ENCODE data around the gene KLRD1.
"Not testable (repeated sequence)": the region's sequence is repeated elsewhere in the genome, so short reads cannot be mapped to it uniquely, and the experiment has no call there.

Gene KLRD1

GRCh38 chr12:10338470-10338869 is 30.8 kb downstream of the KLRD1 start:
- DNase-seq (ENCODE audit: low read depth in 2 of 2) = not testable (repeated sequence)

DNA sequence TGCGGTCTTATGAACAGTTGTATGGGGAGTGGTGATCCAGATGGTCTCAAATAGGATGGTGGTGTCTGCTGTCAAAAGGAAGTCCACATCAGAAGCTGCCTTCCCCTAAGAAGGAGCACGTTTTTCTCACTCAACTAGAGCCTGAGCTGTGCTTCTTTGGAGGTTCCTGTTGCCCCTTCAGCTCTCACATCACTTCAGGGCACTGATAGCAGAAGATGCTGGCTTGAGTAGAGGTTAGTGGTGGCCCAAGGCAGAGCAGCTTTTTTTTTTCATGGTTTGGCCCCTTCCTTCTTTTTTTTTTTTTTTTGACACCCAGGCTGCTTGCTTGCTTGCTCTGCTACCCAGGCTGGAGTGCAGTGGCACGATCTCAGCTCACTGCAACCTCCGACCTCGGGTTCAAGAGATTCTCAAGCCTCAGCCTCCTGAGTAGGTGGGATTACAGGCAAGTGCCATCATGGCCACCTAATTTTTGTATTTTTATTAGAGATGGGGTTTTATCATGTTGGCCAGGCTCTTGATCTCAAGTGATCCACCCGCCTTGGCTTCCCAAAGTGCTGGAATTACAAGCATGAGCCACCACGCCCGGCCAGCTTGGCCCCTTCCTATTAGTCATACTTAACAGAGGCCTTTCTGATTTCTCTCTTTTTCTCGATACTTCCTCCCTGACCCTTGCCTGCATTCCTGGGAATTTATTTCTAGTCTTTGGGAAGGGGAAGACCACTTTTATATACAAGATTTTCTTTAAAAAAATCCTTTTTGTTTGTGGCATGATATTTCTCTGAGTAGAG is 31.6 kb downstream of the KLRD1 start:
- no peak for DNase-seq (ENCODE audit: low read depth in 2 of 2)

DNA sequence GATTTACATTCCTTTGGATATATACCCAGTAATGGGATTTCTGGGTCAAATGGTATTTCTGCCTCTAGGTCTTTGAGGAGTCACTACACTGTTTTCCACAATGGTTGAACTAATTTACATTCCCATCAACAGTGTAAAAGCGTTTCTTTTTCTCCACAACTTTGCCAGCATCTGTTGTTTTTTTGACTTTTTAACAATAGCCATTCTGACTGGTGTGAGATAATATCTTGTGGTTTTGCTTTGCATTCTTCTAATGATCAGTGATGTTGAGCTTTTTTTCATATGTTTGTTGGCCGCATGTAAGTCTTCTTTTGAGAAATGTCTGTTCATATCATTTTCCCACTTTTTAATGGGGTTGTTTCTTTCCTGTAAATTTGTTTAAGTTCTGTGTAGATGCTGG is 33.3 kb downstream of the KLRD1 start:
- DNase-seq (ENCODE audit: low read depth in 2 of 2) = not testable (repeated sequence)

GRCh38 chr12:10341892-10342509 is 34.3 kb downstream of the KLRD1 start:
- no peak for DNase-seq (ENCODE audit: low read depth in 2 of 2)

GRCh38 chr12:10351457-10351856 is 43.8 kb downstream of the KLRD1 start:
- DNase-seq (ENCODE audit: low read depth in 2 of 2) = not testable (repeated sequence)

- DNase-seq (ENCODE audit: low read depth in 2 of 2) = no peak
Observed at GRCh38 chr12:10354071-10354470, 46.4 kb downstream of the KLRD1 start.

DNA sequence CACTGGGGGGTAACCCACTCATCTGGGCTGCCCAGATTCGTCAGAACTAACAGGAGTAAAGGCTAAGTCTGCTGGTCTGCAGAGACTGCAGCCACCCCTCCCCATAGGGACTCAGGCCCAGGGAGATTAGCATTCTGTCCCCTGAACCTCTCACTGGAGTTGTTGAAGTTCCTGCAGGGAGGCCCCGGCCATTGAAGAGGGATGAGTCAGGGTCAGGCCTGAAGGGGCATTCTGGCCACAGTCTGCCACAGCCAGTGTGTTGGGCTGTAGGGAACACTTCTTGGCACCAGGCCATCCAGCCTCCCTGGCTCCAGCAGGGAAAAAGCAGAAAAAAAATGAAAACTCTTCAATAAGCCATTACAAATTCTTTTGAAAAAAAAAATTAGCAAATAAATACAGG is 46.8 kb downstream of the KLRD1 start:
- DNase-seq (ENCODE audit: low read depth in 2 of 2) = no peak

DNA sequence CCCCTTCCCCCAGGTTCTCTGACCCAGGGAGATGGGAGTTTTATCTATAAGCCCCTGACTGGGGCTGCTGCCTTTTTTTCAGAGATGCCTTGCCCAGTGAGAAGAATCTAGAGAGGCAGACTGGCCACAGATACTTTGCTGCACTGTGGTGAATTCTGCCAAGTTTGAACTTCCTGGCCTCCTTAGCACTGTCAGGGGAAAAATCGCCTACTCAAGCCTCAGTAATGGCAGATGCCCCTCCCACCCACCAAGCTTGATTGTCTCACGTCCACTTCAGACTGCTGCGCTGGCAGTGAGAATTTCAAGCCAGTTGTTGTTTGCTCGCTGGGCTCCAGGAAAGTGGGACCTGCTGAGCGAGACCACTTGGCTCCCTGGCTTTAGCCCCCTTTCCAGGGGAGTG is 50.5 kb downstream of the KLRD1 start:
- no peak for DNase-seq (ENCODE audit: low read depth in 2 of 2)

- DNase-seq (ENCODE audit: low read depth in 2 of 2) = no peak
Observed at GRCh38 chr12:10358969-10359368, 51.3 kb downstream of the KLRD1 start.

- no peak for DNase-seq (ENCODE audit: low read depth in 2 of 2)
Observed at GRCh38 chr12:10361084-10361483, 53.4 kb downstream of the KLRD1 start.

DNA sequence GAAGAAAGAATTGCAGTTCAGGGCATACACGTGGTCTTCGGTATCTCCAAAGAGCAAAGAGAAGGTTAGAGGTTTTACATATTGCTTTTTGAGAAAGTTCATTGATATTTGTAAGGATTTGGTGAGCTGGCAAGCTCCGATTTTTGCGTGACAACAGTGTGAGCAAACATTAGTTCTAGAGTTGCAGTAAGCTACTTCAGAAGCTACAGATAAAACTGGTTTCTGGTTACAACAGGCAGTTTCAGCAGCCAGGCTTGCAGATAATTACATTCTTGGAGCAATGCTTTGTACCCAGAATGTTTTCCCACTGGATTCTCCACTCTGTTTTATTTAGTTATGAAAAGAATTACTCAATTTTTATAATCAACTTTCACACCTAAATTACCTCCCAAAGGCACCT is 54.0 kb downstream of the KLRD1 start:
- DNase-seq (ENCODE audit: low read depth in 2 of 2) = no peak

- no peak for DNase-seq (ENCODE audit: low read depth in 2 of 2)
Observed at GRCh38 chr12:10362325-10362724, 54.7 kb downstream of the KLRD1 start.

DNA sequence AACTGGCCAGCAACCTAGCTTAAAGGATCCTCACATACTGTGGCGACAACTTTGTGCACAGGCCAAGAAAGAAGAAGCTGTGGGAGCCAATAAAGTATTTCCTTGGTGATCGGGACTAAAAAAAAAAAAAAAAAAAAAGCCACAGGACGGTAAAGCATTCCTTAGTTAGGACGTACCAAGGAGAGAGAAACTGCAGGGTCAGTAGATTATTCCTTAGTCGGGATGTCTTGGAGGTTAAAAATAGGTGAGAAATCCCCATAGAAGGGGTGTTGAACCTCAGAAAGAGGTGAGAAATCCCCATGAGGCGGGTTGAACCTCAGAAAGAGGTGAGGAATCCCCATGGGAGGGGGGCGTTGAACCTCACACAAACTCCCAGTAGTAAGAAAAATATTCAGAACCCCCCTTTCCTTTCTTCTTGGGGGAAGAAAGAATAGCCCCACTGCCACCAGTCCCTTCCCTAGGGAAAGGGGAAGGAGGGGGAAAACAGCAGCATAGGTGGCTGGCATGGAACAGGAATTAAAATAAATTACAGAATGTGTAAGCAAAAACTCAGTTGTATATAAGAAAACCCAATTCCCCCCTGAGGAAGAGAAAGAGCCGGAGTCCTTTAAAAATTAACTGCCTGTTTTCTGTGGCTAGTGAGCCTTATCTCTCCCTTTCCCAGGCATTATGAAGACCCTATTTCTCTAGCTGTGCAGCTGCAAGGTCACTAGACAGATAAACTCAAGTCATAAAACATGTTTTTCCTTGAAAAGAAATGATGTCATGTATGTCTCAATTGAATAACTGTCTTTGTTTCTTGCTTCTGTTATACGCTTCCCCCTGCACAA is 55.4 kb downstream of the KLRD1 start:
- no peak for DNase-seq (ENCODE audit: low read depth in 2 of 2)

- no peak for DNase-seq (ENCODE audit: low read depth in 2 of 2)
Observed at GRCh38 chr12:10363658-10363913, 55.9 kb downstream of the KLRD1 start.

- DNase-seq (ENCODE audit: low read depth in 2 of 2) = no peak
Observed at GRCh38 chr12:10363914-10364814, 56.5 kb downstream of the KLRD1 start.

DNA sequence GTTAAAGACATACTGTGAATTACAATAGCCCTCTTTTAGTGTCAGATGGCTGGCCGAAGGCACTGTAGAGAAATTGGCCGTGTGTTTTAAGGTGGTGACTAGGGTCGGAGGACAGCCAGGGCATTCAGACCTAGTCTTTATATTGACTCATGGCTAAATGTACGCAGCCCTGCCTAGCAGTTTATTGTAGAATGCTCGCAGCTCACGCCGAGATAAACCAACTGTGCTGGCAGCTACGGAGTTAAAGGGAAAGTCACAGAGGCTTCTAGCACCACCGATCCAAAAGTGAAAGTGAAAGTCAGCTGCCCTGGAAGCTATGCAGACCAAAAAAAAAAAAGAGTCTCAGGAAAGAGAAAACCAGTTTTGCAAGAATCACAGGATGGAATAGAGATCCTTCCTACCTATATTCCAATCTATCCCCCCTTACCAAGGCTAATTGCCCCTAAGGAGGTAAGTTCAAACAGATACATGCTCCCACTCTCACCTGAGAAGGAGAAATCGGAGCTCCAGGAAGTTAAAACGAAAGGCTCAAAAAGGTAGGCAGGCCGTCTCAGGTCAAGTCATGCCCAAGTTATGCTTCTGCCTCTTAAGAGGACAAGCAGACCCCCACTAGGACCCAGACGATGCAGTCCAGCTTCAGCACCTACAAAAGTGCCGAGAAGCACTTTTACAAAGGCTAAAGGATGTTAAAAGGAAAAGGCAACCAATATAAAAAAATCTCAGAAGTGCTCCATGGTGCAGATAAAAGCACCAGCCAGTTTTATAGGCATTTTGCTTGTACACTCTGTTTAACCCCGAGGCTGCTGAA is 57.3 kb downstream of the KLRD1 start:
- DNase-seq (ENCODE audit: low read depth in 2 of 2) = peak in 1 of 2 donors; percentile 54

- DNase-seq (ENCODE audit: low read depth in 2 of 2) = no peak
Observed at GRCh38 chr12:10365696-10366405, 58.2 kb downstream of the KLRD1 start.

- no peak for DNase-seq (ENCODE audit: low read depth in 2 of 2)
Observed at GRCh38 chr12:10366875-10367274, 59.2 kb downstream of the KLRD1 start.

DNA sequence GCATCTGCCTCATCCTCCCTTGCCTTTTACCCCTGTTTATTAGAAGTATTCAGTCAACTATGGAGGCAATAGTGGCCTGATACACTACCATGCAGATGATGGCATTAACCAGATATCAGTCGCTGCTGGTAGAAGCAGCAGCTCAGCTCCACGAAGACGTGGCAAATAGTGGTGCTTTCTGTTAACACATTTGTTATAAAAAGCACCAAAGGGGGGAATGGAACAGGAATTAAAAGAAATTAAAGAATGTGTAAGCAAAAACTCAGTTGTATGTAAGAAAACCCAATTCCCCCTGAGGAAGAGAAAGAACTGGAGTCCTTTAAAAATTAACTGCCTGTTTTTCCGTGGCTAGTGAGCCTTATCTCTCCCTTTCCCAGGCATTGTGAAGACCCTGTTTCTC is 60.0 kb downstream of the KLRD1 start:
- DNase-seq (ENCODE audit: low read depth in 2 of 2) = not testable (repeated sequence)

Data from stimulated activated CD8-positive, alpha-beta memory T cell treated with anti-CD3 and anti-CD28 coated beads, Interleukin-15, amount 100 ng/mL, for 4 hours (primary cell).